Fibroblast of mammary gland (primary cell): ENCODE measurements around the gene RAB14.

Experiments
- DNase-seq: peaks from one replicate; pipeline ENCODE4 v3.0.0-alpha.2; 2010; ENCODE audit warnings: low read depth
- H3K4me3 ChIP-seq: 2 replicates; pipeline ENCODE4 v1.5.1; 2011; ENCODE audit warnings: low read depth, mild to moderate bottlenecking, low read length, moderate library complexity; ENCODE audit not compliant: control insufficient read depth
- CTCF ChIP-seq: conservative IDR thresholded peaks from 2 replicates; pipeline ENCODE4 v1.5.1; 2011; ENCODE audit warnings: low read depth, low read length, inconsistent platforms; ENCODE audit not compliant: control insufficient read depth, insufficient read depth

RAB14 gene

GRCh38 chr9:121201045-121201737 lies 478 bp downstream of the RAB14 start:
- H3K4me3 ChIP-seq = peak overlapping the region; percentile 77
- DNase-seq = no peak
- no peak for TF ChIP-seq CTCF

GRCh38 chr9:121200356-121200755 lies 1.3 kb downstream of the RAB14 start:
- H3K4me3 ChIP-seq = peak overlapping the region; percentile 77
- TF ChIP-seq CTCF = no peak
- no peak for DNase-seq

GRCh38 chr9:121199921-121200320 lies 1.7 kb downstream of the RAB14 start:
- no peak for TF ChIP-seq CTCF
- H3K4me3 ChIP-seq = peak overlapping the region; percentile 77
- DNase-seq = no peak

GRCh38 chr9:121198512-121199042 lies 3.1 kb downstream of the RAB14 start:
- TF ChIP-seq CTCF = no peak
- H3K4me3 ChIP-seq = no peak overlapping the region
- DNase-seq = no peak

GRCh38 chr9:121197132-121197531 lies 4.5 kb downstream of the RAB14 start:
- TF ChIP-seq CTCF = peak; percentile 20
- H3K4me3 ChIP-seq = no peak overlapping the region
- DNase-seq = no peak

- H3K4me3 ChIP-seq = no peak overlapping the region
- DNase-seq = no peak
- no peak for TF ChIP-seq CTCF
Observed at GRCh38 chr9:121196389-121196788, 5.3 kb downstream of the RAB14 start.

GRCh38 chr9:121194730-121195129 lies 6.9 kb downstream of the RAB14 start:
- no peak overlapping the region for H3K4me3 ChIP-seq
- no peak for TF ChIP-seq CTCF
- no peak for DNase-seq
